Esophagus squamous epithelium (tissue), 5 donors: Measurements from ENCODE around the gene CCNF. TPM values are rescaled to one million over a fixed set of nuclear protein-coding genes. Genes with fewer than 3 reads are reported as not detected.

Source experiments
- DNase-seq: peaks from one replicate; lab custom pipeline; 2025; lab: John Stamatoyannopoulos, UW
- H3K27ac ChIP-seq, 4 donors: fragments of 200-600 bp; sonication (generic); one replicate each; pipeline ENCODE4 v1.5.1; 2016 to 2019; ENCODE audit warnings: mild to moderate bottlenecking in 1 of 4
- H3K27me3 ChIP-seq, 4 donors: fragments of 200-600 bp; sonication (generic); 1 replicate in 3 of 4; 2 replicates in 1 of 4; pipeline versions ENCODE4 v1.5.1 to v1.6.0; 2017 to 2021; ENCODE audit warnings: antibody characterized with exemption in 1 of 4
- H3K36me3 ChIP-seq, 3 donors: fragments of 200-600 bp; sonication (generic); one replicate each; pipeline ENCODE4 v1.5.1; 2016 to 2019
- H3K4me1 ChIP-seq, 3 donors: fragments of 200-600 bp; sonication (generic); one replicate each; pipeline ENCODE4 v1.5.1; 2017 to 2019
- H3K4me3 ChIP-seq, 4 donors: fragments of 200-600 bp; sonication (generic); 1 replicate in 3 of 4; 2 replicates in 1 of 4; pipeline ENCODE4 v1.5.1; 2016 to 2019; ENCODE audit warnings: mild to moderate bottlenecking in 2 of 4, moderate library complexity in 1 of 4
- H3K9me3 ChIP-seq, 3 donors: fragments of 200-600 bp; sonication (generic); one replicate each; pipeline ENCODE4 v1.5.1; 2016 to 2019
- POLR2A ChIP-seq, 4 donors: fragments of 450-650 bp; IDR thresholded peaks; one replicate each; pipeline ENCODE4 v1.6.1; 2017; ENCODE audit warnings: antibody characterized with exemption in 4 of 4, mild to moderate bottlenecking in 4 of 4, moderate library complexity in 3 of 4
- WGBS, 2 donors: methylation state at CpG; one replicate each; pipeline ENCODE4 v1.1.5; 2018; 5-methylcytosine and 5-hydroxymethylcytosine counted together
- intact Hi-C: fragments of 100-400 bp; cut with DNase I; formaldehyde crosslinking; loops from one replicate; pipeline ENCODE4 v1.15.0; 2022
- total RNA-seq, 4 donors: library from RNA; depleted of rRNA; stranded (reverse); fragments of >200 nt; gene quantifications; one replicate each; pipeline ENCODE4 v1.1.0, GENCODE V29; 2016
- TF ChIP-seq, protein P1 (sequence below), 6 experiments: fragments of 450-650 bp in 4 of 6; fragments of 200-600 bp in 2 of 6; sonication (generic) in 2 of 6; IDR thresholded peaks; one replicate each; pipeline ENCODE4 v1.5.1; 2016 to 2019; ENCODE audit warnings: antibody characterized with exemption in 6 of 6, mild to moderate bottlenecking in 4 of 6, moderate library complexity in 4 of 6
- donor health status: DM: yes; HTN: yes; CAD: no.

The CCNF gene
- total RNA-seq, 4 donors from 2014 or later: 5.9 to 18.6 (median 10.2) TPM

DNA sequence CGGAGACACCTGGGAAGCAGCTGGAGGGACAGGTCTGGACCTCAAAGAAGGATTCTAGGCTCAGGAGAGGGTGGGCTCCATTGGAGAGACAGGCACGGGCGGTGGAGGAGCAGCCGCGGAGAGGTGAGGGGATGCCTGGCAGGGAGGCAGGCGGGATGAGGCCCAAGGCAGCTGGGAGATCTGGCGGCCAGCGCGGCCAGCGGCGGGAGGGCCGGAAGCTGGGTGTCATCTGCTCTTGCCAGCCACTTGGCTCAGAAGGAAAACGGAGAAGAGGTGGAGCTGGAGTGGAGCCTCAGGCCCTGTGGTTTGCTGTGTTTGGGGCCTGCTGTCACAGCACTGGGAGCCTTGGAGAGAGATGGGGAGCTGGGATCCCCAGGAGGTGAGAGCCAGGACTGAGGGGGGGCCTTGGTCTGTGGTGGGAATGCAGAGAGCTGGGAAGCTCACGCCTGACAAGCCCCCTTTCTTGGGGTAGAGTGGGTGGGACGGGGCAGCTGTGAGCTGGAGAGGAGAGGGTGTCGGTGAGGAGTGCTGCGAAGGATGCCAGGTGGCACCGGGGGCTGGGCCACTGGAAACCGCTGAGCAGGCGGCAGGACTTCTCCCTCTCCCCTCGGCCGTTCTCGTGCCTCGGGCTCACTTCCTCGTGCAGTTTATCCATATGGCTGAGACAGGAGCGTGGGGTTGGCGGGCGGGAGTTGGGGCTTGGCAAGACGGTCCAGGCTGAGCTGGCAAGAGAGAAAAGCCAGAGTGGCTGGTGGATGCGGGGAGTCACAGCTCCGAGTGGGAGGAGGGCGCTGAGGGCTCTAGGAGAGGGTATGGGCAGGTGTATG, 53.7 kb downstream of the CCNF start:
- Histone ChIP-seq H3K9me3 (no peaks in the 10 kb centered on the region), H3K4me1 (peaks cover 0 to 55% (median 7%) of the 10 kb centered on the region in 3 donors), H3K27me3 (no peaks in the 10 kb centered on the region), H3K27ac (peak overlapping the region; percentile 25 to 70 (median 50)), H3K4me3 (peak overlapping the region in 2 of 4 donors; percentile 11 to 31), H3K36me3 (no peaks in the 10 kb centered on the region)
- no peak for DNase-seq
- intact Hi-C loops: no loop called here
- TF ChIP-seq, protein P1, sequence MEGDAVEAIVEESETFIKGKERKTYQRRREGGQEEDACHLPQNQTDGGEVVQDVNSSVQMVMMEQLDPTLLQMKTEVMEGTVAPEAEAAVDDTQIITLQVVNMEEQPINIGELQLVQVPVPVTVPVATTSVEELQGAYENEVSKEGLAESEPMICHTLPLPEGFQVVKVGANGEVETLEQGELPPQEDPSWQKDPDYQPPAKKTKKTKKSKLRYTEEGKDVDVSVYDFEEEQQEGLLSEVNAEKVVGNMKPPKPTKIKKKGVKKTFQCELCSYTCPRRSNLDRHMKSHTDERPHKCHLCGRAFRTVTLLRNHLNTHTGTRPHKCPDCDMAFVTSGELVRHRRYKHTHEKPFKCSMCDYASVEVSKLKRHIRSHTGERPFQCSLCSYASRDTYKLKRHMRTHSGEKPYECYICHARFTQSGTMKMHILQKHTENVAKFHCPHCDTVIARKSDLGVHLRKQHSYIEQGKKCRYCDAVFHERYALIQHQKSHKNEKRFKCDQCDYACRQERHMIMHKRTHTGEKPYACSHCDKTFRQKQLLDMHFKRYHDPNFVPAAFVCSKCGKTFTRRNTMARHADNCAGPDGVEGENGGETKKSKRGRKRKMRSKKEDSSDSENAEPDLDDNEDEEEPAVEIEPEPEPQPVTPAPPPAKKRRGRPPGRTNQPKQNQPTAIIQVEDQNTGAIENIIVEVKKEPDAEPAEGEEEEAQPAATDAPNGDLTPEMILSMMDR (IDR thresholded peaks at IDR 0.05): no peak
- no peak for TF ChIP-seq POLR2A (IDR thresholded peaks at IDR 0.05)
- WGBS, 2 donors: 68 to 69% methylated on average over 18 to 23 of the region's 32 CpGs

DNA sequence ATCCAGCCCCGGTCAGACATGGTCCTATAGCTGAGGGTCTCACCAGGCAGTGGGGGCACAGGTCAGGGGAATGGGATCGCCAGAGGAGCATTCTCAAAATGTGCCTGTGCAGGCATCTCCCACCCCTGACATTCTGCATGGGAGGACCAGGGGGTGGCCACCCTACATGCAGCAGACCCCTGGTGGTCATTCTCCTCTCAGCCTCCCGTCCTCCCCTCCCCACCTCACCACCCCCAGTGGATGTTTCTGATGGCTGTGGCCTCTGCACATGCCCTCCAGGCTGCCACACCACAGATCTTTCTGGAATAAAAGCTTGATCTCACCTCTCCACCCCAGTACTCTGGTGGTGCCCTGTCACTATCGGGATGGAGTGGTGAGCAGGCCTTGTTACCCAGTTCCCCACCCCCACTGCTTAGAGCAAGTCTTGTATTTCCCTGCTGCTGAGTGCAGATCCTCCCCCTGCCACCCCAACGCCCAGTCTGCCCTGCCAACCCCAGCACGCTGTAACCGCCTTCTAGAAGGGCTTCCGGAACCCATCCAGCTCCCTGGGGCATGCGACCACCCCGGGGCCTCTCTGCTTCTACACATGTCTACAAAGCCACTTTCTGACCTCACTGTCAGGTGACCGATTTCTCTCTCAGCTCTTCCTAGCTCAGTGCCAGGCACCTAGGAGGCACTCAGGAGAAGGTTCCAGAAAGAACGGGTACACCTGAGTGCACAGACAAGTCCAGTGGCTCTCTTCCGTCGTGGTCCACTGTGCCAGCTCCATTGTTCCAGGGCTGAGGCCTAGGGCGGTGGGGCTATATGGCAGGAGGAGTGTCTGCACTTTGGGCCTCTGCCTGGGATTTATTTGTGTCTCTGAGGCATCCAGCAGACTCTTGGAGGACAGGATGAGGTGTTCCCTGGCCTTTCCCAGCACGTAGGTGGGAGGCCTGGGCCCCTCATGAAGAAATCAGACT, 55.0 kb downstream of the CCNF start:
- Histone ChIP-seq H3K4me3 (no peak overlapping the region), H3K4me1 (peaks cover 0 to 57% (median 7%) of the 10 kb centered on the region in 3 donors), H3K36me3 (no peaks in the 10 kb centered on the region), H3K27ac (peak overlapping the region in 1 of 4 donors; percentile 70), H3K9me3 (no peaks in the 10 kb centered on the region), H3K27me3 (no peaks in the 10 kb centered on the region)
- WGBS, 2 donors: 84 to 87% methylated on average over 13 to 16 of the region's 16 CpGs
- intact Hi-C loops: no loop called here
- TF ChIP-seq, protein P1 (IDR thresholded peaks at IDR 0.05): no peak
- TF ChIP-seq POLR2A (IDR thresholded peaks at IDR 0.05): no peak
- no peak for DNase-seq

DNA sequence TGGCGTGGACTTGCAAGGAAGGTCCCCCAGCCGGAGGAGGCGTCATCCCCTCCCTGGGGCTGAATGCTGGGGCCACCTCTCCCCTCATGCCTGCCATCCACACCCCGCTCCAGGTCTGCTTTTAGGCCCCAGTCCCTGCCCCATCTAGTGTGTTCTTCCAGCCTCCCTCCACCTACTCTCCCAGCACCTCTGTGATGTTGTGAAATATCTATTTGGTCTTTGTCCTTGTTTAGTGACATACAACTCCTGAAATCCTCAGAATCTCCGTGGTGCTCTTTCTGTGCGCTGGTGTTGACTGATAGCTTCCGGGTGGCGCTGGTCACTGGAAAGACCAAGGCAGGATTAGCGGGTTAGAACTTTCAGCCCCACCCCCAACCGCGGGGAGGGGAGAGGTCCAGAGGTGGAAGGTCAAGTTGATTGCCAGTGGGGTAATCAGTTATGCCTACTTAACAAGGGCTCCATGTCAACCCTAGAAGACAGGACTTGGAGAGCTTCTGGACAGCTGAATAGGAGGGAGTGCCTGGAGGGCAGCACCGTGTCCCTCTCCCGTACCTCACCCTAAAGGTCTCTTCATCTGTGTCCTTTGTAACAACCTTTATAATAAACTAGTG, 55.8 kb downstream of the CCNF start:
- no peak overlapping the region for H3K27ac ChIP-seq
- no peak for DNase-seq
- H3K27me3 ChIP-seq: no peaks in the 10 kb centered on the region
- peaks cover 0 to 57% (median 7%) of the 10 kb centered on the region in 3 donors for H3K4me1 ChIP-seq
- H3K36me3 ChIP-seq: no peaks in the 10 kb centered on the region
- 80 to 90% methylated on average over 10 to 11 of the region's 13 CpGs for whole genome bisulfite sequencing, 2 donors
- TF ChIP-seq, protein P1 (IDR thresholded peaks at IDR 0.05): no peak
- TF ChIP-seq POLR2A (IDR thresholded peaks at IDR 0.05): no peak
- intact Hi-C loops: no loop called here
- no peak overlapping the region for H3K4me3 ChIP-seq
- no peaks in the 10 kb centered on the region for H3K9me3 ChIP-seq

DNA sequence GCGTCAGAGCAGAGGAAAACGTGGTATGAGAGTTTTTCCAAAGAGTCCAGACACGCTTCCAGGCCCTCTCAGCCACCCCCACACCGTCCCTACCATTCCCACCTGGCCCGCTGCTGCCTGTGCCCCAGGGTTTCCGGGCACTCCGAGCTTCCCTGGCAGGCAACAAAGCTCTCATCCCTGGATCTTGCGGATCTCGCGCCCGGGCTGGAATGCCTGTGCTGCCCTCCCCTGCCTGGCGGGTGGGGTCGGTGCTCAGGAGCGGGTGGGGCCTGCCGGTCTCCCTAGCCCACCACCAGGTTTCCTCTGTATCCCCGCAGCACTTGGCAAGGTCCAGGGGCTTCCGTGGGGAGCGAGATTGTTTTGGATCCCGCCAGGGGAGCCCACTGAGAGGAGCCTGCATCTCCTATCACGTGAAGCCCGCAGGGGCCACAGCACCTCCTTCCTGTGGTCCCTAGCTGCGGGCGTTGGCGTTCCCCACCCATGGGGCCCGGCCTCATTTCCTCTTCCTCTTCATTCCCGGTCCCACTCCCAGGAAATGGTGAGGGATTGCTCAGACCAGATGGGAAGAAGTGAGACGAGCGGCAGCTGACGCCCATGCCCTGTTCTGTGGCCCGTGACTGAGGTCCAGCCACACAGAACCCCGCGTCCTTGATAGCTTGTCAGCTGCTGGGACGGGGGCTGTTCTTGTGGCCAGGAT, 56.7 kb downstream of the CCNF start:
- intact Hi-C loops: no loop called here
- TF ChIP-seq, protein P1 (IDR thresholded peaks at IDR 0.05): no peak
- TF ChIP-seq POLR2A (IDR thresholded peaks at IDR 0.05): no peak
- no peak for DNase-seq
- Histone ChIP-seq H3K27ac (no peak overlapping the region), H3K4me1 (peaks cover 0 to 52% (median 7%) of the 10 kb centered on the region in 3 donors), H3K36me3 (peaks cover 0 to 7% (median 0%) of the 10 kb centered on the region in 3 donors), H3K4me3 (no peak overlapping the region), H3K27me3 (no peaks in the 10 kb centered on the region), H3K9me3 (no peaks in the 10 kb centered on the region)
- WGBS, 2 donors: 72 to 78% methylated on average over 8 to 17 of the region's 33 CpGs
